SK-N-SH (cell line): ENCODE data around the gene RAP1B. TPM values are rescaled to one million over a fixed set of nuclear protein-coding genes. Genes with fewer than 3 reads are reported as not detected.

Experiments
- CTCF ChIA-PET: fragments of 300-600, 350-600 bp; formaldehyde crosslinking; extraction: SDS; loops from one replicate; lab custom pipeline; 2021; lab: Yijun Ruan, JAX
- POLR2A ChIA-PET: fragments of 350-600 bp; sonication (Branson Sonifier 250); formaldehyde crosslinking; extraction: SDS; loops from one replicate; lab custom pipeline; 2020; ENCODE audit warnings: antibody characterized with exemption, inconsistent platforms; lab: Yijun Ruan, JAX
- DNase-seq: peaks from one replicate; pipeline ENCODE4 v3.0.0; 2012
- H2AFZ ChIP-seq: fragments of 200-600 bp; sonication (generic); 2 replicates; pipeline ENCODE4 v1.8.1; 2016; ENCODE audit warnings: antibody characterized with exemption, mild to moderate bottlenecking, low read depth
- H3F3A ChIP-seq: fragments of 200-600 bp; sonication (generic); replicated peaks from 2 replicates; pipeline ENCODE3; 2016; ENCODE audit warnings: antibody characterized with exemption, mild to moderate bottlenecking; ENCODE audit not compliant: insufficient read depth
- H3K27ac ChIP-seq, 2 experiments: fragments of 200-500 bp in 1 of 2; fragments of 200-600 bp in 1 of 2; sonication (Bioruptor generic) in 1 of 2; sonication (generic), shearing (Covaris generic) in 1 of 2; 2 replicates each; pipeline versions ENCODE4 v1.5.1 to v1.6.1; 2014 to 2016; ENCODE audit warnings: low read depth in 2 of 2, inconsistent platforms in 1 of 2, low read length in 1 of 2, mild to moderate bottlenecking in 1 of 2, mixed read lengths in 1 of 2
- H3K27me3 ChIP-seq: fragments of 200-600 bp; sonication (generic), shearing (Covaris generic); 2 replicates; pipeline ENCODE4 v1.6.1; 2016; ENCODE audit warnings: mixed run types; ENCODE audit not compliant: insufficient read depth
- H3K36me3 ChIP-seq, 2 experiments: fragments of 200-500 bp in 1 of 2; fragments of 200-600 bp in 1 of 2; sonication (Bioruptor generic) in 1 of 2; sonication (generic) in 1 of 2; replicated peaks in 1 of 2; 2 replicates each; pipeline versions ENCODE3 to v1.5.1; 2014 to 2016; ENCODE audit warnings: low read length in 1 of 2, mild to moderate bottlenecking in 1 of 2; ENCODE audit not compliant: insufficient read depth in 2 of 2, control insufficient read depth in 1 of 2
- H3K4me1 ChIP-seq, 2 experiments: fragments of 200-500 bp in 1 of 2; fragments of 200-600 bp in 1 of 2; sonication (Bioruptor generic) in 1 of 2; sonication (generic), shearing (Covaris generic) in 1 of 2; 2 replicates each; pipeline versions ENCODE4 v1.5.1 to v1.6.1; 2014 to 2016; ENCODE audit warnings: low read depth in 1 of 2, low read length in 1 of 2, mixed run types in 1 of 2; ENCODE audit not compliant: insufficient read depth in 2 of 2, control insufficient read depth in 1 of 2
- H3K4me2 ChIP-seq: fragments of 200-600 bp; sonication (generic), shearing (Covaris generic); 2 replicates; pipeline ENCODE4 v1.6.1; 2017; ENCODE audit warnings: mixed run types
- H3K4me3 ChIP-seq, 2 experiments: fragments of 200-500 bp in 1 of 2; fragments of 200-600 bp in 1 of 2; sonication (Bioruptor generic) in 1 of 2; sonication (generic), shearing (Covaris generic) in 1 of 2; 2 replicates each; pipeline versions ENCODE4 v1.5.1 to v1.8.1; 2014 to 2016; ENCODE audit warnings: low read depth in 2 of 2, inconsistent platforms in 1 of 2, low read length in 1 of 2, mild to moderate bottlenecking in 1 of 2, mixed read lengths in 1 of 2, moderate library complexity in 1 of 2
- H3K79me2 ChIP-seq: fragments of 200-600 bp; sonication (generic); 2 replicates; pipeline ENCODE4 v1.8.1; 2017; ENCODE audit warnings: mild to moderate bottlenecking; ENCODE audit not compliant: insufficient read depth
- H3K9ac ChIP-seq: fragments of 200-600 bp; sonication (generic); 2 replicates; pipeline ENCODE4 v1.6.1; 2017; ENCODE audit warnings: mixed run types
- H3K9me2 ChIP-seq: fragments of 200-600 bp; sonication (generic); 2 replicates; pipeline ENCODE4 v1.6.1; 2017; ENCODE audit warnings: mixed run types
- H3K9me3 ChIP-seq: fragments of 200-600 bp; sonication (generic); 2 replicates; pipeline ENCODE4 v1.6.1; 2017; ENCODE audit warnings: mixed run types, mild to moderate bottlenecking, moderate library complexity
- H4K20me1 ChIP-seq: fragments of 200-600 bp; sonication (generic); 2 replicates; pipeline ENCODE4 v1.6.1; 2017; ENCODE audit warnings: mild to moderate bottlenecking, mixed run types; ENCODE audit not compliant: insufficient read depth
- CTCF ChIP-seq: fragments of 200-600 bp; sonication (generic); IDR thresholded peaks from 2 replicates; pipeline ENCODE4 v1.6.1; 2017; ENCODE audit warnings: antibody characterized with exemption, mild to moderate bottlenecking, moderate library complexity
- ELF1 ChIP-seq: IDR thresholded peaks from 2 replicates; pipeline ENCODE4 v1.4.0; 2012
- FOSL2 ChIP-seq: IDR thresholded peaks from 2 replicates; pipeline ENCODE4 v1.4.0; 2012; ENCODE audit warnings: low read depth, mild to moderate bottlenecking, moderate library complexity, borderline replicate concordance
- GABPA ChIP-seq: IDR thresholded peaks from 2 replicates; pipeline ENCODE4 v1.4.0; 2012; ENCODE audit warnings: low read depth, mild to moderate bottlenecking
- JUND ChIP-seq: IDR thresholded peaks from 2 replicates; pipeline ENCODE4 v1.4.0; 2012
- MEF2A ChIP-seq: IDR thresholded peaks from 2 replicates; pipeline ENCODE4 v1.4.0; 2012; ENCODE audit warnings: low read depth, borderline replicate concordance
- MXI1 ChIP-seq: IDR thresholded peaks from 2 replicates; pipeline ENCODE4 v1.6.1; 2012; ENCODE audit warnings: mild to moderate bottlenecking, low read depth, low read length, improper control_type of control experiment
- NFIC ChIP-seq: IDR thresholded peaks from 2 replicates; pipeline ENCODE4 v1.4.0; 2012; ENCODE audit warnings: borderline replicate concordance
- POLR2AphosphoS5 ChIP-seq: IDR thresholded peaks from 2 replicates; pipeline ENCODE4 v1.6.1; 2012; ENCODE audit warnings: low read depth, low read length
- RCOR1 ChIP-seq: fragments of 150-350 bp; IDR thresholded peaks from 2 replicates; pipeline ENCODE4 v1.6.1; 2017; ENCODE audit warnings: antibody characterized with exemption, low read length
- RFX5 ChIP-seq: IDR thresholded peaks from 2 replicates; pipeline ENCODE4 v1.6.1; 2012; ENCODE audit warnings: mild to moderate bottlenecking, improper control_type of control experiment, low read length
- RXRA ChIP-seq: IDR thresholded peaks from 2 replicates; pipeline ENCODE4 v1.4.0; 2012; ENCODE audit warnings: low read depth, mild to moderate bottlenecking, borderline replicate concordance
- SMC3 ChIP-seq: IDR thresholded peaks from 2 replicates; pipeline ENCODE4 v1.6.1; 2012; ENCODE audit warnings: low read depth, low read length, improper control_type of control experiment
- TAF1 ChIP-seq: IDR thresholded peaks from 2 replicates; pipeline ENCODE4 v1.6.1; 2012; ENCODE audit warnings: low read depth, mild to moderate bottlenecking, low read length, moderate library complexity, borderline replicate concordance
- TEAD4 ChIP-seq: IDR thresholded peaks from 2 replicates; pipeline ENCODE4 v1.4.0; 2012; ENCODE audit warnings: mild to moderate bottlenecking, borderline replicate concordance; ENCODE audit not compliant: insufficient read depth
- ZBTB33 ChIP-seq: IDR thresholded peaks from 2 replicates; pipeline ENCODE4 v1.4.0; 2012; ENCODE audit warnings: low read depth, borderline replicate concordance
- WGBS: methylation state at CpG from one replicate; pipeline ENCODE4 v1.1.6; 2017; ENCODE audit warnings: low lambda C conversion rate; 5-methylcytosine and 5-hydroxymethylcytosine counted together
- polyA plus RNA-seq, 3 experiments: library from polyadenylated mRNA; depleted of rRNA; stranded (reverse); fragments of >200 nt; gene quantifications; 2 replicates each; pipeline ENCODE4 v1.2.3, GENCODE V29; 2012
- TF ChIP-seq, protein P1 (sequence below): IDR thresholded peaks from 2 replicates; pipeline ENCODE4 v1.4.0; 2012; ENCODE audit warnings: low read depth, borderline replicate concordance

RAP1B gene
- polyA plus RNA-seq, 1 of the 3 experiments (the other 2 are of a cell fraction), result 128 TPM

- no peak overlapping the region for H3K4me3 ChIP-seq
- CTCF ChIA-PET, result interaction anchor here (0.5 kb wide), 1 partner anchor 25 kb away, joined by 3 read pairs; no protein-coding TSS in a partner anchor
- H3F3A ChIP-seq, result peaks cover 30% of the 10 kb centered on the region
- H3K4me2 ChIP-seq, result no peak overlapping the region
- DNase-seq, result no peak
- POLR2A ChIA-PET, result no interaction called here
- H3K9me3 ChIP-seq, result no peaks in the 10 kb centered on the region
- no peaks in the 10 kb centered on the region for H3K27me3 ChIP-seq
- no peak for TF ChIP-seq GABPA
- no peak for TF ChIP-seq MXI1
- TF ChIP-seq POLR2AphosphoS5, result no peak
- no peak for TF ChIP-seq SMC3
- TF ChIP-seq NFIC, result no peak
- no peak for TF ChIP-seq JUND
- no peak for TF ChIP-seq TEAD4
- TF ChIP-seq ELF1, result no peak
- no peak for TF ChIP-seq ZBTB33
- TF ChIP-seq MEF2A, result no peak
- TF ChIP-seq, protein P1, sequence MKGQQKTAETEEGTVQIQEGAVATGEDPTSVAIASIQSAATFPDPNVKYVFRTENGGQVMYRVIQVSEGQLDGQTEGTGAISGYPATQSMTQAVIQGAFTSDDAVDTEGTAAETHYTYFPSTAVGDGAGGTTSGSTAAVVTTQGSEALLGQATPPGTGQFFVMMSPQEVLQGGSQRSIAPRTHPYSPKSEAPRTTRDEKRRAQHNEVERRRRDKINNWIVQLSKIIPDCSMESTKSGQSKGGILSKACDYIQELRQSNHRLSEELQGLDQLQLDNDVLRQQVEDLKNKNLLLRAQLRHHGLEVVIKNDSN, result no peak
- no peak for TF ChIP-seq TAF1
- no peak for TF ChIP-seq FOSL2
- no peak for TF ChIP-seq RCOR1
- no peak for TF ChIP-seq CTCF
- TF ChIP-seq RXRA, result no peak
- no peak for TF ChIP-seq RFX5
- H3K4me1 ChIP-seq, result peaks cover 0 to 11% of the 10 kb centered on the region in 2 experiments; a peak in 2 of 4 replicates
- H2AFZ ChIP-seq, result no peak overlapping the region
- WGBS, result 74% methylated on average over 5 of the region's 5 CpGs
- H3K36me3 ChIP-seq, result peaks cover 13 to 30% of the 10 kb centered on the region in 2 experiments
- peaks cover 99% of the 10 kb centered on the region for H4K20me1 ChIP-seq
- no peaks in the 10 kb centered on the region for H3K9me2 ChIP-seq
- H3K9ac ChIP-seq, result no peak overlapping the region
- H3K79me2 ChIP-seq, result peaks cover 100% of the 10 kb centered on the region
- no peak overlapping the region for H3K27ac ChIP-seq
Measured at GRCh38 chr12:68641138-68641537, 30.4 kb downstream of the RAP1B start.
